Mammary epithelial cell (primary cell): ENCODE results near the gene TRIM7.

Experiments
- CTCF ChIP-seq, 2 donors: IDR thresholded peaks in 1 of 2; conservative IDR thresholded peaks in 1 of 2; 2 replicates each; pipeline ENCODE4 v1.5.1; 2011 to 2012; ENCODE audit warnings: inconsistent platforms in 2 of 2, low read length in 2 of 2, mild to moderate bottlenecking in 2 of 2, control low read depth in 1 of 2, low read depth in 1 of 2; ENCODE audit not compliant: insufficient read depth in 1 of 2; ENCODE audit errors: extremely low read depth in 1 of 2
- EZH2 ChIP-seq: IDR thresholded peaks from 2 replicates; pipeline ENCODE4 v1.6.1; 2012; ENCODE audit warnings: low read length, inconsistent platforms, borderline replicate concordance

- TF ChIP-seq CTCF (conservative IDR thresholded peaks at IDR 0.05 in 1 of 2, IDR thresholded peaks at IDR 0.05 in 1 of 2; ENCODE audit: extremely low read depth in 1 of 2, insufficient read depth in 1 of 2, low read depth in 1 of 2, low read length in 2 of 2) = no peak
- no peak for TF ChIP-seq EZH2
Observed at GRCh38 chr5:181171782-181172181, 33.2 kb downstream of the TRIM7 start.
